WTC11 (cell line): ENCODE data around the gene LIFR. TPM values are rescaled to one million over a fixed set of nuclear protein-coding genes. Genes with fewer than 3 reads are reported as not detected.

Source experiments
- ATAC-seq: fragments of 200-7000 bp; cut with Tn5 transposase; 2 replicates; pipeline ENCODE4 v1.10.0; 2021; ENCODE audit warnings: mild to moderate bottlenecking, moderate library complexity
- CTCF ChIA-PET: fragments of 300-600 bp; sonication (Branson Sonifier 250); formaldehyde crosslinking; loops from one replicate; lab custom pipeline; 2021; ENCODE audit warnings: antibody characterized with exemption; lab: Charles Lee
- POLR2A ChIA-PET: fragments of 350-600 bp; sonication (Branson Sonifier 250); formaldehyde crosslinking; loops from one replicate; lab custom pipeline; 2021; ENCODE audit warnings: antibody characterized with exemption; lab: Charles Lee
- DNase-seq: peaks from one replicate; pipeline ENCODE4 v3.0.0; 2021; ENCODE audit warnings: low spot score
- H3K27ac Mint-ChIP-seq: 2 replicates; pipeline ENCODE4 v1.8.0; 2021; ENCODE audit warnings: mixed read lengths
- H3K27me3 Mint-ChIP-seq: 2 replicates; pipeline ENCODE4 v1.8.0; 2021; ENCODE audit warnings: low read depth, mild to moderate bottlenecking, moderate library complexity, mixed read lengths
- H3K36me3 Mint-ChIP-seq: 2 replicates; pipeline ENCODE4 v1.8.0; 2021; ENCODE audit warnings: mixed read lengths
- H3K4me1 Mint-ChIP-seq: 2 replicates; pipeline ENCODE4 v1.8.0; 2022; ENCODE audit warnings: mixed read lengths
- H3K4me3 Mint-ChIP-seq: 2 replicates; pipeline ENCODE4 v1.8.0; 2021; ENCODE audit warnings: mild to moderate bottlenecking, moderate library complexity, mixed read lengths
- H3K9me3 Mint-ChIP-seq: 2 replicates; pipeline ENCODE4 v1.8.0; 2021; ENCODE audit warnings: mixed read lengths
- ARID4B ChIP-seq: sonication (generic); formaldehyde crosslinking; IDR thresholded peaks from 2 replicates; pipeline ENCODE4 v1.8.0; 2023; ENCODE audit warnings: missing genetic modification reagents, mild to moderate bottlenecking, borderline replicate concordance
- CBFB ChIP-seq: sonication (generic); formaldehyde crosslinking; IDR thresholded peaks from 2 replicates; pipeline ENCODE4 v1.8.1; 2022; ENCODE audit warnings: mild to moderate bottlenecking, low read depth, missing genetic modification reagents
- ERG ChIP-seq: fragments of 250-450 bp; sonication (Bioruptor Pico); IDR thresholded peaks from 2 replicates; pipeline ENCODE4 v1.8.0; 2021; ENCODE audit warnings: mild to moderate bottlenecking
- FOXK1 ChIP-seq: sonication (generic); formaldehyde crosslinking; IDR thresholded peaks from 2 replicates; pipeline ENCODE4 v1.8.0; 2022; ENCODE audit warnings: mild to moderate bottlenecking, moderate library complexity, missing genetic modification reagents
- HMGXB4 ChIP-seq: sonication (generic); formaldehyde crosslinking; IDR thresholded peaks from 2 replicates; pipeline ENCODE4 v1.8.1; 2023; ENCODE audit warnings: mild to moderate bottlenecking, moderate library complexity, missing genetic modification reagents
- JAZF1 ChIP-seq: fragments of 250-450 bp; sonication (Bioruptor Pico); IDR thresholded peaks from 2 replicates; pipeline ENCODE4 v1.9.0; 2021; ENCODE audit warnings: moderate library complexity, mild to moderate bottlenecking, inconsistent platforms
- NFYB ChIP-seq: sonication (generic); formaldehyde crosslinking; conservative IDR thresholded peaks from 2 replicates; pipeline ENCODE4 v1.8.0; 2022; ENCODE audit warnings: low read depth, missing genetic modification reagents
- NR1H2 ChIP-seq: sonication (generic); formaldehyde crosslinking; IDR thresholded peaks from 2 replicates; pipeline ENCODE4 v1.9.0; 2021; ENCODE audit warnings: mild to moderate bottlenecking, moderate library complexity, missing genetic modification reagents
- RORB ChIP-seq: fragments of 250-450 bp; sonication (Bioruptor Pico); IDR thresholded peaks from 2 replicates; pipeline ENCODE4 v1.9.0; 2021; ENCODE audit warnings: mild to moderate bottlenecking
- USF1 ChIP-seq: sonication (generic); formaldehyde crosslinking; IDR thresholded peaks from 2 replicates; pipeline ENCODE4 v1.8.0; 2022; ENCODE audit warnings: mild to moderate bottlenecking, missing genetic modification reagents
- ZNF416 ChIP-seq: fragments of 250-450 bp; sonication (Bioruptor Pico); IDR thresholded peaks from 2 replicates; pipeline ENCODE4 v1.9.0; 2021; ENCODE audit warnings: mild to moderate bottlenecking, inconsistent platforms
- ZNF512 ChIP-seq: sonication (generic); formaldehyde crosslinking; IDR thresholded peaks from 2 replicates; pipeline ENCODE4 v1.8.1; 2022; ENCODE audit warnings: missing genetic modification reagents, borderline replicate concordance
- ZSCAN18 ChIP-seq: fragments of 250-450 bp; sonication (Bioruptor Pico); IDR thresholded peaks from 2 replicates; pipeline ENCODE4 v2.1.2; 2022; ENCODE audit warnings: mild to moderate bottlenecking, moderate library complexity
- total RNA-seq: library from RNA; stranded (reverse); gene quantifications from 3 replicates; pipeline ENCODE4 v1.2.3, GENCODE V29; 2021

The LIFR gene
- total RNA-seq, 1 experiment from 2014 or later = 14.4 TPM

- TF ChIP-seq HMGXB4 (no peak), NFYB (CRISPR knock-in tag) (no peak), USF1 (CRISPR knock-in tag) (no peak), ARID4B (CRISPR knock-in tag) (no peak), JAZF1 (CRISPR knock-in tag) (no peak), ZSCAN18 (CRISPR knock-in tag) (no peak)
These were observed 28.2 kb downstream of the LIFR start (continued) for GRCh38 chr5:38528162-38528703.

GRCh38 chr5:38527475-38527874 is 29.0 kb downstream of the LIFR start:
- ChIA-PET CTCF (no interaction called here), POLR2A (no interaction called here)
- TF ChIP-seq ZNF416 = no peak
- no peak for TF ChIP-seq ERG
- no peak for TF ChIP-seq ZNF512 (CRISPR knock-in tag)
- no peak for TF ChIP-seq CBFB (CRISPR knock-in tag)
- no peak for TF ChIP-seq NR1H2 (CRISPR knock-in tag)
- TF ChIP-seq NFYB (CRISPR knock-in tag) = no peak
- TF ChIP-seq RORB (CRISPR knock-in tag) = no peak
- TF ChIP-seq FOXK1 (CRISPR knock-in tag) = no peak
- no peaks in the 10 kb centered on the region for H3K27me3 Mint-ChIP-seq
- H3K27ac Mint-ChIP-seq = no peak overlapping the region
- ATAC-seq = no peak
- peaks cover 8% of the 10 kb centered on the region for H3K9me3 Mint-ChIP-seq
- H3K4me3 Mint-ChIP-seq = no peak overlapping the region
- peaks cover 48% of the 10 kb centered on the region for H3K4me1 Mint-ChIP-seq
- DNase-seq = no peak
- peaks cover 10% of the 10 kb centered on the region for H3K36me3 Mint-ChIP-seq
